GM19455 (cell line): ENCODE measurements around the gene LCN15.

Experiments
- ATAC-seq: cut with Tn5 transposase; IDR thresholded peaks from one replicate; pipeline ENCODE4 v1.9.1; 2021; ENCODE audit not compliant: unreplicated experiment

Gene LCN15

DNA sequence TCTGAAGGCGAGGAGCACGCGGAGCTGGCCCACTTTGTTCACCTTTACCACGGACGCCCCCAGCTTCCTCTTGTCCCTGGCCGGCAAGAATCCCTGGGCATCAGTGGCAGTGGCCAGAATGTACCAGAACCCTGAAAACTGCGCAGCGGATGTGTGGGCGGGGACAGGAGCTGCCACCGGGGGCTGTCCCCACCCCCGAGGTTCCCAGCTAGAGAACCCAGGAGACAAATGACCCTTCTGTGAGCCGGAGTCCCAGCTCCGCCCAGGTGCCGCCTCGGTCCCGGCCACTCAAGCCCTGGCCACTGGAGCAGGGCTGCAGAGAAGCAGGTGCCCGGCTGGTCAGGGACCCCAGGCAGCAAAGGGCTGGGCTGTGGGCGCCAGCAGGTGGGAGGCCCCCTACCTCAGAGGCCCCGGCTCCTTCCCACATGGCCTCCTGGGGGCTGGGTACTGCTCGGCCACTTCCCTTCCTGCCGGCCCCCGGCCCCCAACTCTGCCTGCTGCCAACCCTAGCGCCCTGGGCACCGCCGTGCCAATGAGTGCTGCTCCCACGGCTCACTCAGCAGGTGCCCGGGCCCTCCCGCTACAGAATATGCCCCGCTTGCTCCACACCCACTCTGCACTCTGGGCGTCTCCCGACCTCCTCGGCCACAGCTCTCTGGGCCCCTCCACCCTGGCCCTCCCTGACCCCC, 22.3 kb downstream of the LCN15 start:
- no peak for ATAC-seq

DNA sequence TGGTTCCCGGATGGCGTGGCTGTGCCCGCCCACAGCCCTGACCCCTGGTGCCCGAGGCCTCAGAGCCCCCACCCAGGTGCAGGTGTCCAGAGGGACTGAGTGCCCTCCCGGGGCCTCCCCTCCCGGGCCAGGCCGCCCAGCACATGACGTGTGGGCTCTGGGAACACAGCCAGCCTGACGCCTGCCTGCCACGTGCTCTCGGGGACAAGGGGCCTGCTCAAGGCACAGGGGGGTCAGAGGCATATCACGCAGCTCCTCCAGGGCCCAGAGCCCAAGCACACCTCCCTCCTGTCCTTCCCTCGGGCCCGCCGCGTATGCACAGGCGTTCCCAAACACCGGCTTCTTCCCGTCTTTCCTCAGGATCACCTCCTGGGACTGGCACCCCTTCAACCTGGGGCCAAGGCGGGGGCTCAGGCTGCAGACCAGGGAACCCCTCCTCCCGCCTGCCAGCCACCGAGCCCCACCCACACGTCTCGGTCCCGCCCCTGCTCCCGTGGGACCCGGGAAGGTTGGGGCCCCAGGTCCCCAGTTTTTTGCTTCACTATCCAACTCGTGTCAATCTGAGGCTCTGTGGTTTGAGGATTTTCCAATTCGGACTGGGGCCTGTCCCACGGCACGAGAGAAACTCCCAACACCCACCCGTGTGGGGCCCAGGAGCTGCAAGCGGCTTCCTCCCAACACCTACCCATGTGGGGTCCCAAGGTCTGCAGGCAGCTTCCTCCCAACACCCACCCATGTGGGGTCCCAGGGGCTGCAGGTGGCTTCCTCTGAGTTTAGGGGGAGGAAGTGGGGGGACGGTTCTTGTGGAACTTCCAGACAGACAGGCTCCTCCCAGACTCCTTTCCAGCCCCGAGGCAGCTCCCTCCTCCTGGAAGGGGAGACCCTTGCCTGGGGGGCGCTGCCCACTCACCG, 23.1 kb downstream of the LCN15 start:
- ATAC-seq = no peak

- no peak for ATAC-seq
Measured at GRCh38 chr9:136740491-136740890, 23.8 kb downstream of the LCN15 start.

GRCh38 chr9:136740069-136740468, 24.2 kb downstream of the LCN15 start:
- no peak for ATAC-seq

DNA sequence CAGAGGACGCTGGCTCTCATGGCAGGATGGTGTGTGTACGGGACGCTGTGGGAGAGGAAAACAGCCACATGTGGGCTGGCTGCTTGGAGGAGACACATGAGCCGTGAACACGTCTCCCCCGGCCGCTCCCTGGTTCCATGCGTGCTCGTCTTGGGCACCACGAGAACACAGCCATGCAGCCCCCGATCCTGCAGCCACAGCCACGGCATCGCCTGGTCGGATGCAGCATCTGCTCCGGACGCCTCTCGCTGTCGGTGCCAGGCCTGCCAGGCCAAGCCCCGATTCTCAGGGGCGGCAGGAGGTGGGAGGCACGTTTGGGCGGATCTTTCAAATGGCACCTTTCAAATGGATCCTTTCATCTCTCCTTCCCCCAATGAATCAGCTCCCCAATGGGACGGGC, 24.8 kb downstream of the LCN15 start:
- ATAC-seq = no peak

DNA sequence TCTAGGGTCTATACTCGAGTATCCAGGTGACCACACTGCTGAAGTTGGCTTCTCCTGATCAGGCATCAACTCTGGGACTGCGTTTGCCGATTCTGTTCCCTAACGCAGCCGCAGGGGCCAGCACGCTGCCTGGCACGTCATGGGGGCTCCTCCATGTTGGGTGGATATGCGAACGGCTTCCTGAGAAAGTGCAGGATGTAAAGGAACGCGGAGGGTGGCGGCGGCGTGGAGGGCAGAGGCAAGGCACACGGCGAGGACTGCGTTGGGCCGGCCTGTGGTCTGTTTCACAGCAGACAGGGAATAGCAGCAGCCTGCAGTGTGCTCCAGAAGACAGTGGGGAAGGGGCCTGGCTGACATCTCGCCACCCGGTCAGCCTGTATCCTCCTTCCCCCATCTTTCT, 25.4 kb downstream of the LCN15 start:
- no peak for ATAC-seq

- no peak for ATAC-seq
Measured at GRCh38 chr9:136735812-136736480, 28.4 kb downstream of the LCN15 start.

- no peak for ATAC-seq
Measured at GRCh38 chr9:136734837-136735496, 29.4 kb downstream of the LCN15 start.

DNA sequence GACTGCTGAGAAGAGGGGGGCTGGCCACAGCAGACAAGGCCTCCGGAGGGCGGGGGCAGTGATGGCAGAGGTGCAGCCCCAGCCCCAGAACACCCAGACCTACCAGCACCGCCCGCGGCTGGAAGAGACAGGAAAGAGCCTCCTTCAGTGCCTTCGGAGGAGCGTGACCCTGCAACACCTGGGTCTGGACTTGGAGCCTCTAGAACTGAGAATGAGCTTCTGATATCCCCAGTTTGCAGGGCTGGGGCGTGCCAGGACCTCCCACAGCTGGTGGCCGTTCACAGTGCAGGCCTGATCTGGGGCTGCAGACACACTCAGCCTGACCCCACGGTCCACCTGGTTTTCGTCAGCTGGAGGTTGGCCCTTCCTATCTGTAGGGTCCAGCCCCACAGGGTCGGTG, 30.7 kb downstream of the LCN15 start:
- ATAC-seq = no peak

- ATAC-seq = no peak
Measured at GRCh38 chr9:136732444-136733178, 31.7 kb downstream of the LCN15 start.

DNA sequence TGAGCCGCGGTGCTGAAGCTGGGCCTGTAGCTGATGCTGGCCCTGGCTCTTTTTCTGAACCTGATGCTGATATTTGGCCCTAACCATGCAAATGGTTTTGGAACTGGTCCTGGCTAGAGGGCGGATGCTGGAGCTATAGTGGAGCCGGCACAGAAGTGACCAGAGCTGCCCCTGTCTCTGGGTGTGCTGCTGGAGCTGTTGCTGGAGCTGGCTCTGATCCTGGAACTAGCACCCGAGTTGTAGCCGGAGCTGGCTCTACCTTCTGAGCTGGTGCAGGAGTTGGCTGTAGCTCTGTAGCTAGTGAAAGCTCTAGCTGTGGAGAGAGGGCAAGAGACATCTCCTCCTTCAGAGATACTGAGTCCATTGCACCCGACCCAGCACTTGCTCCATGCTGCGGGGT, 34.4 kb downstream of the LCN15 start:
- ATAC-seq = no peak

- no peak for ATAC-seq
Measured at GRCh38 chr9:136729144-136729543, 35.2 kb downstream of the LCN15 start.

- peak; percentile 18 for ATAC-seq
Measured at GRCh38 chr9:136728548-136729123, 35.7 kb downstream of the LCN15 start.

- ATAC-seq = peak; percentile 51
Measured at GRCh38 chr9:136728080-136728547, 36.2 kb downstream of the LCN15 start.

DNA sequence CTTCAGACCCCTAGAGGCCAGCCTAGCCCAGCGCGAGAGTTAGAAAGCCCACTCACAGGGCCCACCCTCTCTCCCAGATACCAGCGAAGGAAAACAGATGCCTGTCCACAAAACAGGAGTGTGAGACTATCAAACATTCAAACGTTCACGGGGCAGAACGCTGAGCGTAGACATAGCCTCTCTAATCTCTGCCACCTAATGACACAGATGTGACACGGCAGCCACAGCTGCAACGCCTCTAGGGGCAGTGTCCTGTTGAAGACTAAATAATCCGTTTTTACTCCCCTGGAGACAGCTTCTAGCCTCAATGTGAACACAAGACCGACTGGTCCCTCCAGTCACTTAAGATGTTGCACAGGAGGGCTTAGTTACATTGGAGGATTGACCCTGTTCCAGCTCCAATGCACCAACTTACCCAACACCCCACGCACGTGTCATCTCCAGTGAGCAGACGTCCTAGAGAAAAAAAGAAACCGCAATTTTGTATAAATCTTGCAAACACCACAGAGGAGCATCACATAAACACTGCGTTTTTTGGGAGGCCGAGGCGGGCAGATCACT, 37.6 kb downstream of the LCN15 start:
- no peak for ATAC-seq

DNA sequence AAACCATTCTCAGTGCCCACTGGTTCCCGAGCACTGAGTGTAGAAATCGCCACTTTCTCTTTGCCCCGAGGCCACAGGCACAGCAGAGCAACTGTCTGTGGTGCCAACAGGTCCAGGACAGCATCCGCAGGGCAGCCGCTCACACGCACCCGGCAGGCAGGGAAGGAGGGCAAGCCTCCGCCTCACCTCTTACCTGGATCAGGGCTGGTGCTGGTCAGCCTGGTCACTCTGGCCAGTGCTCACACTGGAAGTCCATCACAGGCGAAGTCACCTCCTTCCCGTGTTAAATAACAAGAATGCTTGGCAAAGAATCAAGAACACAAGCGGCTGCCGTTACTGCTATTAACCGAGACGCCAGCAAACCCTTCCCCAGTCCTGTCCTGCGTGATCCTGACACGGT, 38.2 kb downstream of the LCN15 start:
- no peak for ATAC-seq

GRCh38 chr9:136725612-136726011, 38.7 kb downstream of the LCN15 start:
- no peak for ATAC-seq

DNA sequence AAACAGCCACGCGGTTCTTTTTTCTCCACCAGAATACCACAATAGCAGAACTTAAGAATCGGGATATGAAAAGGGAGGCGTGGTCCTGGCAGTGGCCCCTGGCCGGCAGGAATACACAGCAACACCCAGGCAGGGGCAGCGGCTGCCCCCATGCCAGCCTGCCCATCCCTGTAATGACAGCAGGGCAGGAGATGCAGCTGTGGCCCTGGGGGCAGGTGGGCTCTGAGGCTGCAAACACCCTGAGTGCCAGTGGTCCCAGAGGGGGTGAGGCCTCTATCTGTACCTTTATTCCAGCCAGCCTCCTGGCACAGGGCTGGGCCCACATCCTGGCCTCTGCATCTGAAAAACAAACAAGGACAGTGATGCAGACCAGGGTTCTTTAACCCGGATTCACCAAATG, 39.5 kb downstream of the LCN15 start:
- ATAC-seq = no peak

DNA sequence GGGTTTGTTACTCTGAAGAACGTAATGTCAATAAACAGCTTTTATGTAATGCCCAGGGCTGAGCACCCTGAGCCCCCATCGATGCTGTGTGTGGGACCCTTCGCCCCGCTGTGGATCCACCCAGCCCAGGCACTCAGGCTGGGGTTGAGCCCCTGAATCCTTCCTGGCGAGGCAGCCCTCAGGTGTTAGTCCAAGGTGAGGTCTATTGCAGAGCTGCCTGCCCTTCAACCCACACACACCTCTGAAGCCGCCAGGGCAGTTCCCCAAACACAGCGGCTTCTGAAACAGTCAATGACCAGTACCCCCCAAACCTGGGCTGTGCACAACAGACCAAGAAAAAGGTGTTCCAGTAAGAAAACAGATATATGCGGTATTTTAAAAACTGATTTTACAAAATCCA, 40.3 kb downstream of the LCN15 start:
- no peak for ATAC-seq
